Gastrocnemius medialis (tissue), 4 donors: Measurements from ENCODE around the gene FOLR1.
A peak's percentile ranks its signal among the peaks of the same experiment; 100 is the strongest.

Experiments
- POLR2A ChIP-seq, 2 donors: fragments of 450-650 bp; IDR thresholded peaks; one replicate each; pipeline ENCODE4 v1.6.1; 2017; ENCODE audit warnings: antibody characterized with exemption in 2 of 2, mild to moderate bottlenecking in 2 of 2, moderate library complexity in 2 of 2
- TF ChIP-seq, protein P1 (sequence below), 5 experiments: fragments of 450-650 bp in 3 of 5; fragments of 200-600 bp in 2 of 5; sonication (generic) in 2 of 5; IDR thresholded peaks in 4 of 5; conservative IDR thresholded peaks in 1 of 5; 1 replicate in 4 of 5; 2 replicates in 1 of 5; pipeline ENCODE4 v1.5.1; 2016 to 2019; ENCODE audit warnings: antibody characterized with exemption in 5 of 5, mild to moderate bottlenecking in 3 of 5, moderate library complexity in 3 of 5

DNA sequence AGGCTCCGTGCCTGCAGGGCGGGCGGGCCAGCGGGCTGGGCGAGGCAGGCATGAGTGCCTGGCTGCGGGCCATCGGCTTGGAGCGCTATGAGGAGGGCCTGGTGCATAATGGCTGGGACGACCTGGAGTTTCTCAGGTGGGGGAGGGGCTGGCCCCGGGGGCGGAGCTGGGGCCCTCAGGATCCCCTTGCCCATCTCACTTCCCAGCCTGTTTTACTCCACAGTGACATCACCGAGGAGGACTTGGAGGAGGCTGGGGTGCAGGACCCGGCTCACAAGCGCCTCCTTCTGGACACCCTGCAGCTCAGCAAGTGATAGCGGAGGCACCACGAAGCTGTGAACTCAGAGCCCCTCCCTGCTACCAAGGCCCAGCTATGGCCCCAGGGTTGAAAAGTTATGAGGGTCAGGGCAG lies 46.1 kb downstream of the FOLR1 start:
- TF ChIP-seq, protein P1, sequence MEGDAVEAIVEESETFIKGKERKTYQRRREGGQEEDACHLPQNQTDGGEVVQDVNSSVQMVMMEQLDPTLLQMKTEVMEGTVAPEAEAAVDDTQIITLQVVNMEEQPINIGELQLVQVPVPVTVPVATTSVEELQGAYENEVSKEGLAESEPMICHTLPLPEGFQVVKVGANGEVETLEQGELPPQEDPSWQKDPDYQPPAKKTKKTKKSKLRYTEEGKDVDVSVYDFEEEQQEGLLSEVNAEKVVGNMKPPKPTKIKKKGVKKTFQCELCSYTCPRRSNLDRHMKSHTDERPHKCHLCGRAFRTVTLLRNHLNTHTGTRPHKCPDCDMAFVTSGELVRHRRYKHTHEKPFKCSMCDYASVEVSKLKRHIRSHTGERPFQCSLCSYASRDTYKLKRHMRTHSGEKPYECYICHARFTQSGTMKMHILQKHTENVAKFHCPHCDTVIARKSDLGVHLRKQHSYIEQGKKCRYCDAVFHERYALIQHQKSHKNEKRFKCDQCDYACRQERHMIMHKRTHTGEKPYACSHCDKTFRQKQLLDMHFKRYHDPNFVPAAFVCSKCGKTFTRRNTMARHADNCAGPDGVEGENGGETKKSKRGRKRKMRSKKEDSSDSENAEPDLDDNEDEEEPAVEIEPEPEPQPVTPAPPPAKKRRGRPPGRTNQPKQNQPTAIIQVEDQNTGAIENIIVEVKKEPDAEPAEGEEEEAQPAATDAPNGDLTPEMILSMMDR (IDR thresholded peaks at IDR 0.05 in 4 of 5, conservative IDR thresholded peaks at IDR 0.05 in 1 of 5) = peak in 4 of 5 experiments; percentile 34 to 53 (median 50)
- no peak for TF ChIP-seq POLR2A (IDR thresholded peaks at IDR 0.05)
